HUES6 (cell line): ENCODE data around the gene STAT5B.

Source experiments
- H3K27ac ChIP-seq: 2 replicates; pipeline ENCODE4 v1.7.0; 2013; ENCODE audit warnings: low read depth, mild to moderate bottlenecking, low read length, inconsistent platforms
- H3K27me3 ChIP-seq: 2 replicates; pipeline ENCODE4 v1.6.1; 2013; ENCODE audit warnings: low read length; ENCODE audit not compliant: control insufficient read depth, insufficient read depth
- H3K36me3 ChIP-seq: 2 replicates; pipeline ENCODE4 v1.6.1; 2013; ENCODE audit warnings: low read length; ENCODE audit not compliant: control insufficient read depth, insufficient read depth
- H3K4me1 ChIP-seq: 2 replicates; pipeline ENCODE4 v1.6.1; 2013; ENCODE audit warnings: low read length; ENCODE audit not compliant: control insufficient read depth, insufficient read depth
- H3K4me3 ChIP-seq: 2 replicates; pipeline ENCODE4 v1.5.1; 2013; ENCODE audit warnings: low read depth, low read length
- H3K9ac ChIP-seq: one replicate; pipeline ENCODE4 v1.6.1; 2013; ENCODE audit warnings: mild to moderate bottlenecking, low read length
- H3K9me3 ChIP-seq: 2 replicates; pipeline ENCODE4 v1.6.1; 2013; ENCODE audit warnings: low read depth, low read length; ENCODE audit not compliant: control insufficient read depth, insufficient read depth

The STAT5B gene

DNA sequence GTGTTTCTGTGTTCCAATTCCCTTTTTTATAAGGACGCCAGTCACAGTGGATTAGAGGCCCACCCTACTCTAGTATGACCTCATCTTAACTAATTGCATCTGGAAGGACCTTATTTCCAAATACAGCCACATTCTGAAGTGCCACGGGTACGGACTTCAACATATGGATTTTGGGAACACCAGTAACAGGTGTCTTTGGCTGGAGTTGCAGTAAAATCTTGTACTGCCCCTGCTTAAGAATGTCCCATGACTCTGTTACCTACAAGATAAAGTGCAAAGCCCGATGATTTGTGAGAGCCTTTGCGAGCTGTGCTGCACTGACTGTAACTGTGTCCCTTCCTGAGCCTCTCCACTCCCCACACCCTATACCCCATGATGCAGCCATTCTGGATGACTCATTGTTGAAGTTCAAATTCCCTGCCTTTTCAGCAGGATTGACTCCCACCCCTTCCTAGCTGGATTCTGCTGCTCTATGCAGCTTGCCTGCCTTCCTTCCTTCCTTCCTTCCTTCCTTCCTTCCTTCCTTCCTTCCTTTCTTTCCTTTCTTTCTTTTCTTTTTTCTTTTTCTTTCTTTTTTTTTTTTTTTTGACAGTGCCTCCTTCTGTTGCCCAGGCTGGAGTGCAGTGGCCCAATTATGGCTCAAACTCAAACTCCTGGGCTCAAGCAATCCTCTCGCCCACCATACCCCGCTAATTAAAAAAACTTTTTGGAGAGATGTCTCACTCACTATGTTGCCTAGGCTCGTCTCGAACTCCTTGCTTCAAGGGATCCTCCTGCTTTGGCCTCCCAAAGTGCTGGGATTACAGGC, 93.1 kb downstream of the STAT5B start:
- no peak overlapping the region for H3K27ac ChIP-seq
- H3K4me1 ChIP-seq: peaks cover 24% of the 10 kb centered on the region
- H3K27me3 ChIP-seq: peaks cover 72% of the 10 kb centered on the region
- H3K36me3 ChIP-seq: no peaks in the 10 kb centered on the region
- H3K9ac ChIP-seq: peak overlapping the region; percentile 67
- no peaks in the 10 kb centered on the region for H3K9me3 ChIP-seq
- H3K4me3 ChIP-seq: peak overlapping the region; percentile 84

GRCh38 chr17:42181851-42182207, 94.4 kb downstream of the STAT5B start:
- Histone ChIP-seq H3K4me1 (peaks cover 24% of the 10 kb centered on the region), H3K27me3 (peaks cover 79% of the 10 kb centered on the region), H3K9ac (no peak overlapping the region), H3K4me3 (no peak overlapping the region), H3K36me3 (no peaks in the 10 kb centered on the region), H3K27ac (no peak overlapping the region), H3K9me3 (no peaks in the 10 kb centered on the region)

- peaks cover 79% of the 10 kb centered on the region for H3K27me3 ChIP-seq
- no peaks in the 10 kb centered on the region for H3K9me3 ChIP-seq
- peak within 1 kb of the TSS; percentile 71 for H3K4me3 ChIP-seq
- H3K36me3 ChIP-seq: no peaks in the 10 kb centered on the region
- H3K27ac ChIP-seq: no peak within 1 kb of the TSS
- H3K9ac ChIP-seq: no peak within 1 kb of the TSS
- H3K4me1 ChIP-seq: peaks cover 24% of the 10 kb centered on the region
Observed at GRCh38 chr17:42180922-42181850, 95.0 kb downstream of the STAT5B start, which contains the start of gene KCNH4. KCNH4 (minus strand) TSS chr17:42181142; CDS start chr17:42180945, 197 bp downstream.

DNA sequence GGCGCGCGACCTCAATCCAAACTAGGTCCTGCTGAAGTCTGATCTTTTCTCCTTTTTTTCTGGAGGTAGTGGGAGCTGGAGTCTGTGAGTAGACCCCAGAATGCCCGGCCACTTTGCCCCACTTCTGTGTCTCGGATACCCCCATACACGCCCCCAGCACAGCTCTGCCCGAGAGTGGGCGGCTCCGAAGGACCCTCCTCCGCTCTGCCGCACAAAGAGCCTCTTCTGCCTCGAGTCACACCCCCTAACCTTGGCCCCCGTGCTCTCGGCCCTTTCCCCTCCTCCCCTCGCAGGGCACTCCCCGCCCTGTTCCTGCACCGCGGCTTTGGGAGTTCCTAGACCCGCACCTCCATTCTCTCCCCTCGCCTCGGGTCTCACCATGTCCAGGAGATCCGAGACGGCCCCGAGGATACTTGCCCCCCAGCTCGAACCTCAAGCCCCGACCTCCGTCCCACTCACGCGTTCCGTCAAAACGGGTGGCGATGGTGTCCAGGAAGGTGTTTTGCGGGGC, 95.7 kb downstream of the STAT5B start:
- Histone ChIP-seq H3K27me3 (peaks cover 82% of the 10 kb centered on the region), H3K9me3 (no peaks in the 10 kb centered on the region), H3K4me3 (peak overlapping the region; percentile 71), H3K9ac (no peak overlapping the region), H3K4me1 (peaks cover 19% of the 10 kb centered on the region), H3K36me3 (no peaks in the 10 kb centered on the region), H3K27ac (no peak overlapping the region)

DNA sequence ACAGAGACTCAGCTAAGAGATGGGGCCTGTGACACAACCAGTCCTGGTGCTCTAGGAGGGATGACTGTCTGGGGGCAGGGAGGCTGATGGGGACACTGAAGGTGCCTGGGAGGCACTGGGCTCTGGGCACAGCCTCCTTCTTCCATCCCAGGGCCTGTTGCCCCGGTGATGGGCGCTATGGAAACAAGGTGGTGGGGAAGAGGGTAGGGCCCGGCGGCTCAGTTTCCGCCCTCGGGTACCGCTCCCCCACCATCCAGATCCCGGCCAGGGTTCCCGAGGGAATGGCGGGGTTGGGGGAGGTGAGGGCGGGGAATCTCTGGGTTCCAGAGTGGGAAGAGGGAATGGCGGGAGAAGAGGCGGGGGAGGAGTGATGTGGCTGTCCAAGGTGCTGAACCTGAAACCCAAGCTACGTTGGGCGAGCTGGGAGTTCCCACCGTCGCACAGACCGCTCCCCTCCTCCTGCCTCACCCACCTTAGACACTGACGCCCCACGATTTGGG, 96.2 kb downstream of the STAT5B start:
- Histone ChIP-seq H3K27ac (no peak overlapping the region), H3K4me3 (peak overlapping the region; percentile 71), H3K27me3 (peaks cover 77% of the 10 kb centered on the region), H3K36me3 (no peaks in the 10 kb centered on the region), H3K9me3 (no peaks in the 10 kb centered on the region), H3K9ac (no peak overlapping the region), H3K4me1 (peaks cover 15% of the 10 kb centered on the region)

GRCh38 chr17:42179335-42179734, 96.9 kb downstream of the STAT5B start:
- Histone ChIP-seq H3K9ac (no peak overlapping the region), H3K4me3 (no peak overlapping the region), H3K27ac (no peak overlapping the region), H3K27me3 (peaks cover 74% of the 10 kb centered on the region), H3K9me3 (no peaks in the 10 kb centered on the region), H3K4me1 (peaks cover 8% of the 10 kb centered on the region), H3K36me3 (no peaks in the 10 kb centered on the region)

GRCh38 chr17:42178817-42179216, 97.4 kb downstream of the STAT5B start:
- Histone ChIP-seq H3K9me3 (no peaks in the 10 kb centered on the region), H3K4me3 (no peak overlapping the region), H3K9ac (no peak overlapping the region), H3K27ac (no peak overlapping the region), H3K36me3 (no peaks in the 10 kb centered on the region), H3K4me1 (peaks cover 7% of the 10 kb centered on the region; the same call in 1 of the 2 replicates), H3K27me3 (peaks cover 70% of the 10 kb centered on the region)

GRCh38 chr17:42177684-42178083, 98.5 kb downstream of the STAT5B start:
- H3K27ac ChIP-seq: no peak overlapping the region
- H3K4me3 ChIP-seq: no peak overlapping the region
- no peak overlapping the region for H3K9ac ChIP-seq
- H3K9me3 ChIP-seq: no peaks in the 10 kb centered on the region
- H3K4me1 ChIP-seq: peaks cover 2% of the 10 kb centered on the region; the same call in 1 of the 2 replicates
- no peaks in the 10 kb centered on the region for H3K36me3 ChIP-seq
- peaks cover 59% of the 10 kb centered on the region for H3K27me3 ChIP-seq

DNA sequence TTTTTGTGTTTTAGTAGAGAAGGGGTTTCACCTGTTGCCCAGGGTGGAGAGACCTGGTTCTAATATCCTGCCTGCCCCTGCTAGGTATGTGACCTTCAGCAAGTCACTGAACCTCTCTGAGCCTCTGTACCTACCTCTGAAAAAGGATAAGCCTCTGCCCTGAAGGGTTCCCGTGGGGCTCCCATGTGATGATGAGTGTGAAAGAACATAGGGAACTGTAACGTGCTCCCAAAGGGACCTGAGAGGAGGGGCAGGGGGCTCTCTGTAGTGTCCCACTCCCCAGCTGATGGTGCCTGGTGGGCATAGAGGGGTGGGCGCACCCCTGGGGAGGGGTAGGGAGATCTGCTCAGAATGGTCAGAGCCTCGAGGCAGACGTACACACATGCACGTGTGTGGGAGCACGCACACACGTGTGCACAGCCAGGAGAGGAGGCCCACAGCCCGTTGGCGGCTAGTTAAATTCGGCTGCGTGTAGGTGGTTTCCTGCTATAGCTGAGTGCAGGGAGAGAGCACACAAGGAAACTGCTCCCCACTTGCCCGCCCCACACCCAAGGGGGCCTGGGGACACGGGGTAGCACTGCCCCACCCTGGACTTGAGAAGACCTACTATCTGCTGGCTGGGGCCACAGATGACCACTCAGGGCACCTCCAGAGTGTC, 101.9 kb downstream of the STAT5B start:
- Histone ChIP-seq H3K9me3 (no peaks in the 10 kb centered on the region), H3K4me1 (no peaks in the 10 kb centered on the region), H3K9ac (no peak overlapping the region), H3K36me3 (no peaks in the 10 kb centered on the region), H3K4me3 (no peak overlapping the region), H3K27me3 (peaks cover 26% of the 10 kb centered on the region; the same call in 1 of the 2 replicates), H3K27ac (no peak overlapping the region)

DNA sequence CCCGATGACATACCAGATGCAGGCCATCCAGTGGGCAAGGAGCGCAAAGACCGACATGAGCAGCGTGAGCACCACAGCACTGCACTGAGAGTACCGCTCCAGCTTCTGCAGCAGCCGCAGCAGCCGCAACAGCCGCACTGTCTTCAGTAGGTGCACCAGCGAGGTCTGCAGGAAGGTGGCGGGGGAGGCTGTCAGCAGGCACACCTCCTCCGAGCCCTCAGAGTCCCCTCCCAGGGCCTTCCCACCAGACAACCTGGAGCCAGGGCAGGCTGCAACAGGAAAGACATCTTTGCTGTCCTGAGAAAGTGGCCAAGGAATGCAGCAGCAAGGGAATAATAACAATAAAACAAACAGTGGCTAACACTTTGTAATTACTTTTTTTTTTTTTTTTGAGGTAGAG, 104.4 kb downstream of the STAT5B start:
- Histone ChIP-seq H3K27me3 (peaks cover 8% of the 10 kb centered on the region; the same call in 1 of the 2 replicates), H3K9ac (no peak overlapping the region), H3K27ac (no peak overlapping the region), H3K4me3 (no peak overlapping the region), H3K36me3 (no peaks in the 10 kb centered on the region), H3K9me3 (no peaks in the 10 kb centered on the region), H3K4me1 (no peaks in the 10 kb centered on the region)
